OCI-LY3 (cell line): ENCODE data around the gene ORM1.

ENCODE experiments used
- EZH2phosphoT487 ChIP-seq: fragments of 200-600 bp; shearing (Covaris generic); IDR thresholded peaks from 2 replicates; pipeline ENCODE4 v1.6.1; 2018; ENCODE audit warnings: antibody characterized with exemption, mixed run types, low read depth
- TF ChIP-seq, protein P1 (sequence below): fragments of 200-600, 300-600 bp; sonication (generic); IDR thresholded peaks from 2 replicates; pipeline ENCODE4 v1.5.1; 2014; ENCODE audit warnings: antibody characterized with exemption, low read length, low read depth

GRCh38 chr9:114334490-114334889 is 11.6 kb downstream of the ORM1 start:
- no peak for TF ChIP-seq EZH2phosphoT487
- TF ChIP-seq, protein P1, sequence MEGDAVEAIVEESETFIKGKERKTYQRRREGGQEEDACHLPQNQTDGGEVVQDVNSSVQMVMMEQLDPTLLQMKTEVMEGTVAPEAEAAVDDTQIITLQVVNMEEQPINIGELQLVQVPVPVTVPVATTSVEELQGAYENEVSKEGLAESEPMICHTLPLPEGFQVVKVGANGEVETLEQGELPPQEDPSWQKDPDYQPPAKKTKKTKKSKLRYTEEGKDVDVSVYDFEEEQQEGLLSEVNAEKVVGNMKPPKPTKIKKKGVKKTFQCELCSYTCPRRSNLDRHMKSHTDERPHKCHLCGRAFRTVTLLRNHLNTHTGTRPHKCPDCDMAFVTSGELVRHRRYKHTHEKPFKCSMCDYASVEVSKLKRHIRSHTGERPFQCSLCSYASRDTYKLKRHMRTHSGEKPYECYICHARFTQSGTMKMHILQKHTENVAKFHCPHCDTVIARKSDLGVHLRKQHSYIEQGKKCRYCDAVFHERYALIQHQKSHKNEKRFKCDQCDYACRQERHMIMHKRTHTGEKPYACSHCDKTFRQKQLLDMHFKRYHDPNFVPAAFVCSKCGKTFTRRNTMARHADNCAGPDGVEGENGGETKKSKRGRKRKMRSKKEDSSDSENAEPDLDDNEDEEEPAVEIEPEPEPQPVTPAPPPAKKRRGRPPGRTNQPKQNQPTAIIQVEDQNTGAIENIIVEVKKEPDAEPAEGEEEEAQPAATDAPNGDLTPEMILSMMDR, result no peak
